ENCODE data around the gene NOA1.
"Not testable (repeated sequence)": the region's sequence is repeated elsewhere in the genome, so short reads cannot be mapped to it uniquely, and the experiment has no call there.

The NOA1 gene

DNA sequence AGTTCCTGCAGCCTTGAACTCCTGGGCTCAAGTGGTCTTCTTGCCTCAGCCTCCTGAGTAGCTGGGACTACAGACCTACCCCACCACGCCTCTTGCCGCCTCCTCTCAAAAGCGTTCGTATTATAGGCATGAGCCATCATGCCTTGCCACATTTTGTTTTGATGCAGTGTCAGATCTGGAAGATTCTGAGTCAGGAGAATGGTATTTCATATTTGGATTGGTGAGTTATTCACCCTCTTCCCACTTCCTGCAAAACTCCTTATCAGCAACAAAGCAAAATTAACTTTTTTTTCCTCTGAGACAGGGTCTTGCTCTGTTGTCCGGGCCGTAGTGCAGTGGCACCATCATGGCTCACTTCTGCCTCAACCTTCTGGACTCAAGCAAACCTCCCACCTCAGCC lies 40.1 kb downstream of the NOA1 start:
- H3K36me3 ChIP-seq: peaks cover 19% of the 10 kb centered on the region
- H3K27ac ChIP-seq: no peak overlapping the region
- H3K27me3 ChIP-seq: no peaks in the 10 kb centered on the region
- H3K4me3 ChIP-seq (ENCODE audit: low read depth in 1 of 2, low read length in 1 of 2): no peak overlapping the region
- TF ChIP-seq, protein P1, sequence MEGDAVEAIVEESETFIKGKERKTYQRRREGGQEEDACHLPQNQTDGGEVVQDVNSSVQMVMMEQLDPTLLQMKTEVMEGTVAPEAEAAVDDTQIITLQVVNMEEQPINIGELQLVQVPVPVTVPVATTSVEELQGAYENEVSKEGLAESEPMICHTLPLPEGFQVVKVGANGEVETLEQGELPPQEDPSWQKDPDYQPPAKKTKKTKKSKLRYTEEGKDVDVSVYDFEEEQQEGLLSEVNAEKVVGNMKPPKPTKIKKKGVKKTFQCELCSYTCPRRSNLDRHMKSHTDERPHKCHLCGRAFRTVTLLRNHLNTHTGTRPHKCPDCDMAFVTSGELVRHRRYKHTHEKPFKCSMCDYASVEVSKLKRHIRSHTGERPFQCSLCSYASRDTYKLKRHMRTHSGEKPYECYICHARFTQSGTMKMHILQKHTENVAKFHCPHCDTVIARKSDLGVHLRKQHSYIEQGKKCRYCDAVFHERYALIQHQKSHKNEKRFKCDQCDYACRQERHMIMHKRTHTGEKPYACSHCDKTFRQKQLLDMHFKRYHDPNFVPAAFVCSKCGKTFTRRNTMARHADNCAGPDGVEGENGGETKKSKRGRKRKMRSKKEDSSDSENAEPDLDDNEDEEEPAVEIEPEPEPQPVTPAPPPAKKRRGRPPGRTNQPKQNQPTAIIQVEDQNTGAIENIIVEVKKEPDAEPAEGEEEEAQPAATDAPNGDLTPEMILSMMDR (IDR thresholded peaks at IDR 0.05): no peak
- H3K9me3 ChIP-seq: no peaks in the 10 kb centered on the region
- no peaks in the 10 kb centered on the region for H3K4me1 ChIP-seq (ENCODE audit: control insufficient read depth in 1 of 2, insufficient read depth in 1 of 2, low read depth in 1 of 2, low read length in 1 of 2)

DNA sequence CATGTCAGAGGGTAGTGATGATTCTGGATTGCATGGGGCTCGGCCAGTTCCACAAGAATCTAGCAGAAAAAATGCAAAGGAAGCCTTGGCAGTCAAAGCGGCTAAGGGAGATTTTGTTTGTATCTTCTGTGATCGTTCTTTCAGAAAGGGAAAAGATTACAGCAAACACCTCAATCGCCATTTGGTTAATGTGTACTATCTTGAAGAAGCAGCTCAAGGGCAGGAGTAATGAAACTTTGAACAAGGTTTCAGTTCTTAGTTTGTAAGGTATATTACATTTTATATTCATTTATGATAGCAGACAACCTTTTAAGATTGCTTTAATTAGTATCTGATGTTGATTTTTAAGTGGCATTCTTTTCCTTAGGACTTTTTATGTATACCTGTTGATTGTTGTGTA lies 45.5 kb downstream of the NOA1 start:
- H3K36me3 ChIP-seq: peaks cover 32% of the 10 kb centered on the region
- H3K27ac ChIP-seq: no peak overlapping the region
- no peaks in the 10 kb centered on the region for H3K4me1 ChIP-seq (ENCODE audit: control insufficient read depth in 1 of 2, insufficient read depth in 1 of 2, low read depth in 1 of 2, low read length in 1 of 2)
- no peaks in the 10 kb centered on the region for H3K9me3 ChIP-seq
- TF ChIP-seq, protein P1 (IDR thresholded peaks at IDR 0.05): no peak
- no peaks in the 10 kb centered on the region for H3K27me3 ChIP-seq
- no peak overlapping the region for H3K4me3 ChIP-seq (ENCODE audit: low read depth in 1 of 2, low read length in 1 of 2)

DNA sequence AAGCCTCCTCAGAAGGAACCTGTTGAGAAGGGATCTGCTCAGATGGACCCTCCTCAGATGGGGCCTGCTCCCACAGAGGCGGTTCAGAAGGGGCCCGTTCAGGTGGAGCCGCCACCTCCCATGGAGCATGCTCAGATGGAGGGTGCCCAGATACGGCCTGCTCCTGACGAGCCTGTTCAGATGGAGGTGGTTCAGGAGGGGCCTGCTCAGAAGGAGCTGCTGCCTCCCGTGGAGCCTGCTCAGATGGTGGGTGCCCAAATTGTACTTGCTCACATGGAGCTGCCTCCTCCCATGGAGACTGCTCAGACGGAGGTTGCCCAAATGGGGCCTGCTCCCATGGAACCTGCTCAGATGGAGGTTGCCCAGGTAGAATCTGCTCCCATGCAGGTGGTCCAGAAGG lies 46.8 kb downstream of the NOA1 start:
- Histone ChIP-seq H3K9me3 (no peaks in the 10 kb centered on the region), H3K36me3 (peaks cover 38% of the 10 kb centered on the region), H3K27ac (no peak overlapping the region), H3K4me1 (ENCODE audit: control insufficient read depth in 1 of 2, insufficient read depth in 1 of 2, low read depth in 1 of 2, low read length in 1 of 2) (no peaks in the 10 kb centered on the region), H3K27me3 (no peaks in the 10 kb centered on the region), H3K4me3 (ENCODE audit: low read depth in 1 of 2, low read length in 1 of 2) (no peak overlapping the region)
- TF ChIP-seq, protein P1 (IDR thresholded peaks at IDR 0.05): no peak

DNA sequence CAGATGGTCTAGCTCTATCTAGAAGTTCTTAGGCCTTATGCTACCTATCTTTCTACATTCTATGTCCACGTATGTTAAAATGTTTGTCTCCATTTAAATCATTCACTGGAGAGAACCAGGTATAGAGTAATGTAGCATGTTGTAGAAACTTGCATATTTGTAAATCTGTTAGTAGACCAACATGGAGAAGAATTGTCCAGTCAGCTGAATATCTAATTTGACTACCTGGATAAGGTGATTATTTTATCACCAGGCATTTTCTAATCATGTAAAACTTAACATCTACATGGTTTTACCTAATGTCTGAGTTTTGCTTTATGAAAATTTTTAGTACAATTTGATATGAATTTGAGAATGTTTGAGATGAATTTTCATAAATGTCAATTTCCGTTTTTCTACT lies 50.2 kb downstream of the NOA1 start:
- TF ChIP-seq, protein P1 (IDR thresholded peaks at IDR 0.05): no peak
- Histone ChIP-seq H3K27ac (no peak overlapping the region), H3K4me1 (ENCODE audit: control insufficient read depth in 1 of 2, insufficient read depth in 1 of 2, low read depth in 1 of 2, low read length in 1 of 2) (no peaks in the 10 kb centered on the region), H3K9me3 (no peaks in the 10 kb centered on the region), H3K36me3 (peaks cover 63% of the 10 kb centered on the region), H3K27me3 (no peaks in the 10 kb centered on the region), H3K4me3 (ENCODE audit: low read depth in 1 of 2, low read length in 1 of 2) (no peak overlapping the region)

DNA sequence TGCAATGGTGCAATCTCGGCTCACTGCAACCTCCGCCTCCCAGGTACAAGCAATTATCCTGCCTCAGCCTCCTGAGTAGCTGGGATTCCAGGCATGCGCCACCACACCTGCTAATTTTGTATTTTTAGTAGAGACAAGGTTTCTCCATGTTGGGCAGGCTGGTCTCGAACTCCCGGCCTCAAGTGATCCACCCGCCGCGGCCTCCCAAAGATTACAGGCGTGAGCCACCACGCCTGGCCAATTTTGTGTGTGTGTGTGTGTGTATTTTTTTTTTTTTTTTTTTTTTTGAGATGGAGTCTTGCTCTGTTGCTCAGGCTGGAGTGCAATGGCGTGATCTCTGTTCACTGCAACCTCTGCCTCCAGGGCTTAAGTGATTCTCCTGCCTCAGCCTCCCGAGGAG lies 62.4 kb downstream of the NOA1 start:
- not testable (repeated sequence) for H3K4me1 ChIP-seq (ENCODE audit: control insufficient read depth in 1 of 2, insufficient read depth in 1 of 2, low read depth in 1 of 2, low read length in 1 of 2); H3K27me3 ChIP-seq; H3K9me3 ChIP-seq; H3K27ac ChIP-seq; H3K36me3 ChIP-seq; H3K4me3 ChIP-seq (ENCODE audit: low read depth in 1 of 2, low read length in 1 of 2)

DNA sequence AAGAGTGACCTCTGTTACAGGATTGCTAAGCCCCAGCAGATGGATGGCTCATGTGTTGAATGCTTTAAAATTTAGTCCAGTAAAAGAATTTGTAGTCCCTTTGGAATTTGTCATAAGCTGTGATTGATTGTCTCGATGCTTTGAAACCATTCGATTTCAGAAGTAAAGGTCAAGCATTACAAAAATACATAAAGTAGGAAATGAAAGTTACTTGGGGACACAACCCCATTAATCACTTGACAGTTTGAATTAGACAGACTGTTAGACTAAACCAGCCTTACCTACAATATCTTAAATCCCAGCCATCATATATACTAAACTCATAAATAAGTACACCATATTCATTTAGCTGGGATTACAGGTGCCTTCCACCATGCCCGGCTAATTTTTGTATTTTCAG lies 63.1 kb downstream of the NOA1 start:
- H3K27me3 ChIP-seq: no peaks in the 10 kb centered on the region
- H3K4me1 ChIP-seq (ENCODE audit: control insufficient read depth in 1 of 2, insufficient read depth in 1 of 2, low read depth in 1 of 2, low read length in 1 of 2): peaks cover 14 to 16% of the 10 kb centered on the region in 2 experiments
- H3K27ac ChIP-seq: no peak overlapping the region
- H3K9me3 ChIP-seq: no peaks in the 10 kb centered on the region
- peaks cover under 1% of the 10 kb centered on the region for H3K36me3 ChIP-seq
- no peak overlapping the region for H3K4me3 ChIP-seq (ENCODE audit: low read depth in 1 of 2, low read length in 1 of 2)
- TF ChIP-seq, protein P1 (IDR thresholded peaks at IDR 0.05): no peak
